Measurements from ENCODE around the gene CNTN4. TPM values are rescaled to one million over a fixed set of nuclear protein-coding genes. Genes with fewer than 3 reads are reported as not detected.
"Not testable (repeated sequence)": the region's sequence is repeated elsewhere in the genome, so short reads cannot be mapped to it uniquely, and the experiment has no call there.

Gene CNTN4
- total RNA-seq, 1 donor from 2014 or later, result 56.9 TPM

- no peak for DNase-seq
Measured at GRCh38 chr3:2984005-2984830, 885.6 kb downstream of the CNTN4 start.

DNA sequence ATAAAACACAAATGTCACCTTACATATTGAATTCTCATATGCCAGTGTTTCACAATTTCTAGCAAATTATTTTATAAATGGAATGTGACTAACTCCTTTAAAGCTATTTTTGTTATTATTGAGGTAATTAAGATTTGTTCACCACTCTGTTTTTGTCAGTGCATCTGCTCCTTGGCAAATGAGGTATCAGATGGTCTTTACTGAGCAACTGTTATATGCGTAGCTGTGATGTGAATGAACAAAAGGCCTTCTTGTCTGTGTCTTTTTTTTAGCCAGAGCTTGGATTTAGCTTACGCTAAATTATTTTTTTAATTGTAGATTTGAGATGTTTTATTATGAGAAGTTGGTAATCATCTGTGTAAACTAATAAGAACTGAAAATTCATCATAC lies 886.2 kb downstream of the CNTN4 start:
- DNase-seq, result no peak

DNA sequence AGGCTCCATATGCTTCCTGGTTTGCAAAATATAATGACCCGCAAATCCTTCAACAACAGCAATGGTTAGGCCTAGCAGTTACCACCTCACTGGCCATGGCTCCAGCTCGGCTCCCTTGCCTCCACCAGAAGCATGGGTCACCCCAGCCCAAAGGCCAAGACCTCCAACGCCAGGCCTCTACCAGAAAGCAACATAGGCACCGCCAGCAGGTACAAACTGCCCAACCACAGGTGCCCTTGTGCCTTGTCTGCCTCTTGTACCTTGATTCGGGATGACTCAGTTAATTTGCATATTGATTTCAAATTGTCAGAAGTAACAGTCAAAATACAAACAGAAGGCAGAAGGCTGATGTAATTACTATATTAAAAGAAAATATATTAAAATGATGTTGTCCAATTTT lies 886.8 kb downstream of the CNTN4 start:
- no peak for DNase-seq

GRCh38 chr3:2992534-2992933 lies 893.9 kb downstream of the CNTN4 start:
- no peak for DNase-seq

- not testable (repeated sequence) for DNase-seq
Measured at GRCh38 chr3:2993130-2993529, 894.5 kb downstream of the CNTN4 start.

DNA sequence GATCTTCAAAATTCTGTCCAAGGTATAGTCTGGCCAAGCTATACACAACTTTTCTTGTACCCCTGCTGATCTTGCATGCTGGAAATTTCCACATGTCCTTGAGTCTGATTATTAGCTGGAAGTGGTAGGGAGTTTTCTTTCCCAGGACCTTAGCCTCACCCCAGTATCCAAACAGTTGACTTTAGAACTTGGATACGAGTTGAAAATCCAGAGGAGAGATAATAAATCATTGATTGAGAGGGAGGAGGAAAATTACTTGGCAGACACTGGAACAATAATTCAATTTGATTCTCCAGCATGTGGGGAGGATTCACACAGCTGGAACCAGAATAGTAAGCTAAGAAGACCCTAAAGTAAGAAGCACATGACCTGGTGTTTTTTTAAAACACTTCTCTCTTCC lies 895.1 kb downstream of the CNTN4 start:
- no peak for DNase-seq

DNA sequence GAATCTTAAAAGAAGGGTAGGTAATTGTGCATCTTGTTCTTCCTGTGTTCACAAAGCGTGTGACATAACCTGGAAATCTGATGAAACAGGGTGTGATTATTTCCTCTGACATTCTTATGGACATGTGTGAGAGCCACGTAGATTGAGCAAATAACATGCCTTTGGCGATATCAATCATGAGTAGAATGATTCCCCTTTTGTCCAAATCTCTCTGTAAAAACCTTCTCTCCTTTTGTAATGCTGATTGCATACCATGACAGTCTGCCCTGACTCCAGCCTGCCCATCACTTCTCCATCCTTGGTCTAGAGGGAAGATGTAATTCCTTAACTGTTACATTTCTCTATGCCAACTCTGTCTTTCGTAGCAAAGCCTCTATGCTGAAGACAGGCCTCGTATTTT lies 896.5 kb downstream of the CNTN4 start:
- DNase-seq, result no peak

GRCh38 chr3:3005146-3005744 lies 906.6 kb downstream of the CNTN4 start:
- DNase-seq, result no peak

DNA sequence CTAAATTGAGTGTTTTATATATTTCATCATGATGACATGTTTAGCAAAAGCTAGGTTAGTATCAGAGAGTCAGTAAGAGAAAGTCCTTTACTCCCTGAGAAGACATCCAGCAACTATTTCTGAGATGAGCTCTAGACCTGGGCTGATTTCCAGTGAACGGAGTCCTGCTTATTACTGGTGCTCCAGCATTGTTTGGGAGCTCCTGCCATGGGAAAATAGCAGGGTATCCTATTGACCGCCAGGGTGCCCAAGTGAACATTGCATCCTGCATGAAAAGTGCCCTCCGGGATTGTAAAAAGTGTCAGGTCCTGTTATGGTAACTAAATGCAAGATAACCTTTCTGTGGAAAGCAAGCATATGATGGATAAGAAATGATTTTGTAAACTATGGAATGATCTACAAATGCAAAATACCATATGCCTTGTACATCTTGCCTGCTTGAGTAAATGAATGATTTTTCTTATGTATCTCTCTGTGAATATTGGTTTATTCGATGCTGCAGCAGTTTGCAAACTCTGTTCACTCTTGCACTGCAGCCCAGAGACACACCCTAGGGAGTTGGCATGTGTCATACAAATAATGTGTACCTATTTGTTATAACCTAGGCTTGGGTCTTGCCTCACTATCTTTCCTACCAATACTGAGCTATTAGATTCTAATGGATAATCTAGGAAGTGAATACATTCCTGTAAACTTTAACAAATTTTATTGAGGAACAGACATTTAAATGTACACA lies 914.8 kb downstream of the CNTN4 start:
- DNase-seq, result no peak

DNA sequence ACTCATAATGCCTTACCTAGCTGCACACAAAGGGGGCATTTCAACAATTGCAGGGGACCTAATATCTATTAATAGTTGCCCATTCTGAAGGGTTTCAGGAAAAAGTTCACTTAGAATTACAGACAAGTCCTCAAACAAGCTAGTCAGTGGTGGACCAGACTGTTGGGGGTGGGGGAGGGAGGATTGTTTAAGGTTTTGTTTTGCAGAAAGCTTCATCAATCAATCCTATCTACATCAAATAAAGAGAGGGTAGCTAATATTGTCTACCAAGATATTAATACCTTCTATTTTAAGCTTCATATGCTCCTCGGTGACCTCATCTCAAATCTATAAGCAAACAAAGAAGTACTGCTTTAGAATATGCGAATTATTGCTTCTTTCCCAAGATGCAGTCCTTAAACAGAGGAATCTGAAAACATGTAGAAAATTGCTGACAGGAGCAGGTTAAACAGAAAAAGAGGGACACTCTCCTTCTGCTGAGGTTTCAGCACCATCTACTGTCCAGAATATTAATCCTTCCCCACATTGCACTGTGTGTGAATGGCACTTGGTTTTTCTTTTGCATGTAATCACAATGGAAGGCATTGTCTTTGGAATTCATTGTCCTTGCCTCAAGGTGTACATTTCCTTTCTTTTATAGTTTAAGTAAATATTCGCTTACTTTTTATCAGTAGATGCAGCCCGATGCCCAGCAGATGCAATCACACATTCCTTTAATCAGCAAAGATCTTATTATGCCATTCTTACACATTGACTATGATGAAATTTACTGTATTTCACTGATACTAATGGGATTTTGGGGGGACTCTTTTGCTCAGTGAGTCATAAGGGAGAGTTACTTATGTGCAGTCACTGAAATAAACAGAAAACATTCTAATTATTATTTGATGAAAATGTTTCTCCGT lies 916.8 kb downstream of the CNTN4 start:
- peak; percentile 3 for DNase-seq

DNA sequence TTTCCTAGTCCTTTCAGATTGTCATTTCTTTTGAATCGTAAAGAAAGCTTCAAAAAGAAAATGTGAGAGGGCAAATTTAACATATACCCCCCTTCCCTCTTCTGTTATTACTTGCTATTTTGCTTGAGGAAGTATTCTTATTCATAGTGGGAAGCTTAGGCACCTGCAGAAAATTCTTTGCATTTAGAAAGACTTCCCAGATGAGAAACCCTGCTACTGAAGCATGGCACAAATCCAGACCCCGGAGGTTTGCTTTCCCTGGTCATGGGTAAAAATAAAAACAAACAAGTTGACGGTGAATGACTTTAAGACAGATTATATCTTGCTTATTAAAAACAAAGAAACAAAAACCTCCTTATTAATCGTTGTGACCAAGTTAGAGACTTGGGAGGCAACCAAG lies 917.6 kb downstream of the CNTN4 start:
- no peak for DNase-seq

- DNase-seq, result no peak
Measured at GRCh38 chr3:3020209-3020608, 921.5 kb downstream of the CNTN4 start.

GRCh38 chr3:3023111-3023745 lies 924.6 kb downstream of the CNTN4 start:
- DNase-seq, result no peak

GRCh38 chr3:3027976-3028567 lies 929.4 kb downstream of the CNTN4 start:
- DNase-seq, result no peak

GRCh38 chr3:3031326-3031725 lies 932.7 kb downstream of the CNTN4 start:
- no peak for DNase-seq

GRCh38 chr3:3037156-3037555 lies 938.5 kb downstream of the CNTN4 start:
- no peak for DNase-seq

- DNase-seq, result no peak
Measured at GRCh38 chr3:3038201-3038991, 939.7 kb downstream of the CNTN4 start.

GRCh38 chr3:3053974-3054373 lies 955.3 kb downstream of the CNTN4 start:
- no peak for DNase-seq

- no peak for DNase-seq
Measured at GRCh38 chr3:3059645-3060044, 961.0 kb downstream of the CNTN4 start.

GRCh38 chr3:3064297-3064696 lies 965.6 kb downstream of the CNTN4 start:
- no peak for DNase-seq

GRCh38 chr3:3065876-3066275 lies 967.2 kb downstream of the CNTN4 start:
- no peak for DNase-seq

Measured in occipital lobe (tissue), 2 donors.